HEK293 (cell line): ENCODE measurements around the gene RASGRP3.

Source experiments
- CTCF ChIA-PET: fragments of 350-600 bp; formaldehyde crosslinking; extraction: SDS; loops from one replicate; lab custom pipeline; 2021; ENCODE audit warnings: antibody characterized with exemption; lab: Yijun Ruan, JAX
- POLR2A ChIA-PET: fragments of 300-600 bp; formaldehyde crosslinking; extraction: SDS; loops from one replicate; lab custom pipeline; 2020; ENCODE audit warnings: antibody characterized with exemption, inconsistent platforms; lab: Yijun Ruan, JAX
- H3K27ac ChIP-seq: fragments of 200-500 bp; sonication (Bioruptor generic); 2 replicates; pipeline ENCODE4 v1.5.1; 2014; ENCODE audit warnings: low read depth, low read length, control low read depth, inconsistent platforms; ENCODE audit errors: extremely low read depth
- H3K36me3 ChIP-seq, 2 experiments: fragments of 200-500 bp in 1 of 2; sonication (Bioruptor generic) in 1 of 2; 1 replicate in 1 of 2; 2 replicates in 1 of 2; pipeline ENCODE4 v1.5.1; 2014 to 2017; ENCODE audit warnings: inconsistent platforms in 2 of 2, low read length in 2 of 2; ENCODE audit not compliant: control insufficient read depth in 2 of 2, insufficient read depth in 1 of 2
- H3K4me1 ChIP-seq: fragments of 200-500 bp; sonication (Bioruptor generic); 2 replicates; pipeline ENCODE4 v1.5.1; 2014; ENCODE audit warnings: mild to moderate bottlenecking, low read length, inconsistent platforms; ENCODE audit not compliant: control insufficient read depth, insufficient read depth
- H3K4me3 ChIP-seq: 2 replicates; pipeline ENCODE4 v1.5.1; 2011; ENCODE audit warnings: low read depth, mild to moderate bottlenecking, control low read depth, low read length, moderate library complexity
- H3K9me3 ChIP-seq: fragments of 200-500 bp; sonication (Bioruptor generic); 2 replicates; pipeline ENCODE4 v1.5.1; 2014; ENCODE audit warnings: low read depth, low read length, inconsistent platforms; ENCODE audit not compliant: control insufficient read depth, insufficient read depth
- EGR2 ChIP-seq: fragments of 450-650 bp; formaldehyde crosslinking; IDR thresholded peaks from 2 replicates; pipeline ENCODE4 v1.5.1; 2016; ENCODE audit warnings: low read depth, missing biosample characterization, missing genetic modification characterization
- GFI1B ChIP-seq: fragments of 450-650 bp; formaldehyde crosslinking; IDR thresholded peaks from 2 replicates; pipeline ENCODE4 v1.5.1; 2016; ENCODE audit warnings: missing biosample characterization, missing genetic modification characterization
- HOXA7 ChIP-seq: sonication (generic); formaldehyde crosslinking; IDR thresholded peaks from 2 replicates; pipeline ENCODE4 v1.8.1; 2022; ENCODE audit warnings: missing genetic modification reagents, borderline replicate concordance
- KLF16 ChIP-seq: fragments of 450-650 bp; formaldehyde crosslinking; IDR thresholded peaks from 2 replicates; pipeline ENCODE4 v1.5.1; 2017; ENCODE audit warnings: missing biosample characterization, missing genetic modification characterization
- ZBTB1 ChIP-seq: fragments of 450-650 bp; formaldehyde crosslinking; IDR thresholded peaks from 2 replicates; pipeline ENCODE4 v1.5.1; 2016; ENCODE audit warnings: missing biosample characterization, missing genetic modification characterization
- ZBTB20 ChIP-seq: fragments of 450-650 bp; formaldehyde crosslinking; IDR thresholded peaks from 2 replicates; pipeline ENCODE4 v1.5.1; 2016; ENCODE audit warnings: missing biosample characterization, missing genetic modification characterization
- ZEB2 ChIP-seq: fragments of 450-650 bp; formaldehyde crosslinking; IDR thresholded peaks from 2 replicates; pipeline ENCODE4 v1.5.1; 2016; ENCODE audit warnings: missing biosample characterization, missing genetic modification characterization
- ZNF133 ChIP-seq: fragments of 450-650 bp; formaldehyde crosslinking; IDR thresholded peaks from 2 replicates; pipeline ENCODE4 v1.5.1; 2016; ENCODE audit warnings: missing biosample characterization, missing genetic modification characterization
- ZNF202 ChIP-seq: fragments of 450-650 bp; formaldehyde crosslinking; IDR thresholded peaks from 2 replicates; pipeline ENCODE4 v1.5.1; 2016; ENCODE audit warnings: missing biosample characterization, missing genetic modification characterization, borderline replicate concordance
- ZNF211 ChIP-seq: fragments of 450-650 bp; formaldehyde crosslinking; IDR thresholded peaks from 2 replicates; pipeline ENCODE4 v1.5.1; 2016; ENCODE audit warnings: low read depth, missing biosample characterization, missing genetic modification characterization
- ZNF214 ChIP-seq: fragments of 450-650 bp; formaldehyde crosslinking; IDR thresholded peaks from 2 replicates; pipeline ENCODE4 v1.5.1; 2017; ENCODE audit warnings: missing biosample characterization, mild to moderate bottlenecking, missing genetic modification characterization, borderline replicate concordance
- ZNF416 ChIP-seq: fragments of 450-650 bp; formaldehyde crosslinking; IDR thresholded peaks from 2 replicates; pipeline ENCODE4 v1.5.1; 2016; ENCODE audit warnings: missing biosample characterization, missing genetic modification characterization
- ZNF423 ChIP-seq: fragments of 450-650 bp; formaldehyde crosslinking; IDR thresholded peaks from 2 replicates; pipeline ENCODE4 v1.5.1; 2016; ENCODE audit warnings: missing biosample characterization, missing genetic modification characterization
- ZNF544 ChIP-seq: fragments of 450-650 bp; formaldehyde crosslinking; IDR thresholded peaks from 2 replicates; pipeline ENCODE4 v1.5.0; 2017; ENCODE audit warnings: missing biosample characterization, missing genetic modification characterization
- ZNF624 ChIP-seq: fragments of 450-650 bp; formaldehyde crosslinking; IDR thresholded peaks from 2 replicates; pipeline ENCODE4 v1.5.1; 2017; ENCODE audit warnings: missing biosample characterization, missing genetic modification characterization
- ZNF629 ChIP-seq: fragments of 450-650 bp; formaldehyde crosslinking; IDR thresholded peaks from 2 replicates; pipeline ENCODE4 v1.5.1; 2017; ENCODE audit warnings: missing biosample characterization, missing genetic modification characterization
- ZNF701 ChIP-seq: fragments of 450-650 bp; formaldehyde crosslinking; IDR thresholded peaks from 2 replicates; pipeline ENCODE4 v1.5.1; 2016; ENCODE audit warnings: missing biosample characterization, missing genetic modification characterization
- TF ChIP-seq, protein P1 (sequence below): fragments of 450-650 bp; formaldehyde crosslinking; IDR thresholded peaks from 2 replicates; pipeline ENCODE4 v1.5.1; 2016; ENCODE audit warnings: missing biosample characterization, missing genetic modification characterization
- TF ChIP-seq, protein P2 (sequence below): fragments of 450-650 bp; formaldehyde crosslinking; IDR thresholded peaks from 2 replicates; pipeline ENCODE4 v1.5.1; 2016; ENCODE audit warnings: missing biosample characterization, missing genetic modification characterization
- TF ChIP-seq, protein P3 (sequence below): fragments of 450-650 bp; formaldehyde crosslinking; conservative IDR thresholded peaks from 2 replicates; pipeline ENCODE4 v1.5.1; 2016; ENCODE audit warnings: low read depth, missing biosample characterization, missing genetic modification characterization
- TF ChIP-seq, protein P4 (sequence below): sonication (generic); formaldehyde crosslinking; IDR thresholded peaks from 2 replicates; pipeline ENCODE4 v1.8.1; 2022; ENCODE audit warnings: mild to moderate bottlenecking, moderate library complexity, missing genetic modification reagents
- TF ChIP-seq, protein P5 (sequence below): fragments of 450-650 bp; formaldehyde crosslinking; IDR thresholded peaks from 2 replicates; pipeline ENCODE4 v1.5.1; 2017; ENCODE audit warnings: missing biosample characterization, missing genetic modification characterization

The RASGRP3 gene

DNA sequence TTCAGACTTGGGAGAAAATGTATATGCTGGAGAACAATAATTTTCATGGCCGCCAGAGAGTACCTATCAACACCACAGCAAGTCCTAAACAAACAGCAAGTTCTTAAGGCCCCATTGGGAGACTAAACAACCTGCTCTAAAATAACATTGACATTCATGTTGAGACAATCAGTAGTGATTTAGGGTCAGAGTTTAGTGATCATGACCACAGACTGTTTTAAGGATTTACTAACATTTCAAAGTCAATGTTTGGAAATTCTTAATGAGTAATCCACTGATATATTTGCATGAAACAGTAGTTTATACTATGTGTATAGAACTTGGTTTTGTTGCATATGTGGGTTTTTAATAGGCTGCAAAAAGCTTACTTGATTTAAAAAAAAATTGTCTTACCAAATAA lies 34.7 kb downstream of the RASGRP3 start:
- Histone ChIP-seq H3K4me1 (peaks cover 6% of the 10 kb centered on the region; the same call in 1 of the 2 replicates), H3K27ac (no peak overlapping the region), H3K9me3 (no peaks in the 10 kb centered on the region), H3K4me3 (no peak overlapping the region), H3K36me3 (no peaks in the 10 kb centered on the region)
- ChIA-PET POLR2A (no interaction called here), CTCF (no interaction called here)
- TF ChIP-seq ZEB2 (tag by site-specific recombination) (no peak), GFI1B (no peak), ZNF202 (tag by site-specific recombination) (no peak), ZNF624 (no peak)
- TF ChIP-seq, protein P1, sequence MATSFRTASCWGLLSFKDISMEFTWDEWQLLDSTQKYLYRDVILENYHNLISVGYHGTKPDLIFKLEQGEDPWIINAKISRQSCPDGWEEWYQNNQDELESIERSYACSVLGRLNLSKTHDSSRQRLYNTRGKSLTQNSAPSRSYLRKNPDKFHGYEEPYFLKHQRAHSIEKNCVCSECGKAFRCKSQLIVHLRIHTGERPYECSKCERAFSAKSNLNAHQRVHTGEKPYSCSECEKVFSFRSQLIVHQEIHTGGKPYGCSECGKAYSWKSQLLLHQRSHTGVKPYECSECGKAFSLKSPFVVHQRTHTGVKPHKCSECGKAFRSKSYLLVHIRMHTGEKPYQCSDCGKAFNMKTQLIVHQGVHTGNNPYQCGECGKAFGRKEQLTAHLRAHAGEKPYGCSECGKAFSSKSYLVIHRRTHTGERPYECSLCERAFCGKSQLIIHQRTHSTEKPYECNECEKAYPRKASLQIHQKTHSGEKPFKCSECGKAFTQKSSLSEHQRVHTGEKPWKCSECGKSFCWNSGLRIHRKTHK, result no peak
- TF ChIP-seq, all 188 proteins: peak for 0

DNA sequence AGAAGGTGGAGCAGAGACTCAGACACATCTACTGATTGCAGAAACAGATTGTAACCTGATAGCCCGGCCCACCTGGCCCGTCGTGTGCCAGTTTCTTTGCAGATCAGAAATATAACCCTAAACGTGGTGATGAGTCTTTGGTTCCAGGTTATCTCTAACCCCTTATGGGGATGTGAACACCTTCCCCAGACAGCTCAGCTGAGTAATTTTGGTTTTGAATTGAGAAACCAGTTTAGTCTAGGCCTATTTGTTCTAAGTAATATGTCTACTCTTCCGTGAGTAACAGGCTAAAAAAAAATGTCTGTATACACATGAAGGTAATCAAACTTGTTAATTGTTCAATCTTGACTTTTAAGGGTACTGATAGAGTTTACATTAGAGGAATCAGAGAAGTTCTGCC lies 35.7 kb downstream of the RASGRP3 start:
- Histone ChIP-seq H3K4me3 (no peak overlapping the region), H3K27ac (no peak overlapping the region), H3K36me3 (no peaks in the 10 kb centered on the region), H3K9me3 (no peaks in the 10 kb centered on the region), H3K4me1 (peaks cover 6% of the 10 kb centered on the region; the same call in 1 of the 2 replicates)
- ChIA-PET CTCF (no interaction called here), POLR2A (no interaction called here)
- TF ChIP-seq ZBTB1 (tag by site-specific recombination) (no peak), ZNF416 (tag by site-specific recombination) (no peak), ZNF423 (no peak), ZNF211 (tag by site-specific recombination) (no peak)
- TF ChIP-seq, protein P2, sequence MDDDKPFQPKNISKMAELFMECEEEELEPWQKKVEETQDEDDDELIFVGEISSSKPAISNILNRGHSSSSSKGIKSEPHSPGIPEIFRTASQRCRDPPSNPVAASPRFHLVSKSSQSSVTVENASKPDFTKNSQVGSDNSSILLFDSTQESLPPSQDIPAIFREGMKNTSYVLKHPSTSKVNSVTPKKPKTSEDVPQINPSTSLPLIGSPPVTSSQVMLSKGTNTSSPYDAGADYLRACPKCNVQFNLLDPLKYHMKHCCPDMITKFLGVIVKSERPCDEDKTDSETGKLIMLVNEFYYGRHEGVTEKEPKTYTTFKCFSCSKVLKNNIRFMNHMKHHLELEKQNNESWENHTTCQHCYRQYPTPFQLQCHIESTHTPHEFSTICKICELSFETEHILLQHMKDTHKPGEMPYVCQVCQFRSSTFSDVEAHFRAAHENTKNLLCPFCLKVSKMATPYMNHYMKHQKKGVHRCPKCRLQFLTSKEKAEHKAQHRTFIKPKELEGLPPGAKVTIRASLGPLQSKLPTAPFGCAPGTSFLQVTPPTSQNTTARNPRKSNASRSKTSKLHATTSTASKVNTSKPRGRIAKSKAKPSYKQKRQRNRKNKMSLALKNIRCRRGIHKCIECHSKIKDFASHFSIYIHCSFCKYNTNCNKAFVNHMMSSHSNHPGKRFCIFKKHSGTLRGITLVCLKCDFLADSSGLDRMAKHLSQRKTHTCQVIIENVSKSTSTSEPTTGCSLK, result no peak

DNA sequence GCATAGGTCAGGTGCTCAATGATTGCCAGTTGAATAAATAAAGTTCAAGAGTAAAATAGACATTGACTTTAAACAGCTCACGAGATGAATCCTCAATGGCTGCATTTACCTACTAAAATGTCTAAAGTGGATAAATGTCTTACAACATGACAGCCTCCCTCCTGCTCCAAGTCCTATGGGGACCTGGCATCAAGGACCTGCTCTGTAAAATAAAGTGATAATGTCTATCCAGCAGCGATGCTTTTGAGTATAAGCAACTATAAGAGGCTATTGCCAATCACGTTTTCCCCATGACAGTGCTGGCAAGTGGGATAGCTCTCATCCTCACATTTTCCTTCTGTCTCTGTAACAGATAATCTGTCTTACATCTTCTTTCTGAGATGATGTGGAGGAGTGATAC lies 37.0 kb downstream of the RASGRP3 start:
- H3K4me1 ChIP-seq, result peaks cover 6% of the 10 kb centered on the region; the same call in 1 of the 2 replicates
- CTCF ChIA-PET, result interaction anchor here (0.6 kb wide), 1 partner anchor 60 kb away, joined by 4 read pairs; no protein-coding TSS in a partner anchor
- H3K27ac ChIP-seq, result no peak overlapping the region
- TF ChIP-seq ZNF629, result no peak
- TF ChIP-seq, protein P3, sequence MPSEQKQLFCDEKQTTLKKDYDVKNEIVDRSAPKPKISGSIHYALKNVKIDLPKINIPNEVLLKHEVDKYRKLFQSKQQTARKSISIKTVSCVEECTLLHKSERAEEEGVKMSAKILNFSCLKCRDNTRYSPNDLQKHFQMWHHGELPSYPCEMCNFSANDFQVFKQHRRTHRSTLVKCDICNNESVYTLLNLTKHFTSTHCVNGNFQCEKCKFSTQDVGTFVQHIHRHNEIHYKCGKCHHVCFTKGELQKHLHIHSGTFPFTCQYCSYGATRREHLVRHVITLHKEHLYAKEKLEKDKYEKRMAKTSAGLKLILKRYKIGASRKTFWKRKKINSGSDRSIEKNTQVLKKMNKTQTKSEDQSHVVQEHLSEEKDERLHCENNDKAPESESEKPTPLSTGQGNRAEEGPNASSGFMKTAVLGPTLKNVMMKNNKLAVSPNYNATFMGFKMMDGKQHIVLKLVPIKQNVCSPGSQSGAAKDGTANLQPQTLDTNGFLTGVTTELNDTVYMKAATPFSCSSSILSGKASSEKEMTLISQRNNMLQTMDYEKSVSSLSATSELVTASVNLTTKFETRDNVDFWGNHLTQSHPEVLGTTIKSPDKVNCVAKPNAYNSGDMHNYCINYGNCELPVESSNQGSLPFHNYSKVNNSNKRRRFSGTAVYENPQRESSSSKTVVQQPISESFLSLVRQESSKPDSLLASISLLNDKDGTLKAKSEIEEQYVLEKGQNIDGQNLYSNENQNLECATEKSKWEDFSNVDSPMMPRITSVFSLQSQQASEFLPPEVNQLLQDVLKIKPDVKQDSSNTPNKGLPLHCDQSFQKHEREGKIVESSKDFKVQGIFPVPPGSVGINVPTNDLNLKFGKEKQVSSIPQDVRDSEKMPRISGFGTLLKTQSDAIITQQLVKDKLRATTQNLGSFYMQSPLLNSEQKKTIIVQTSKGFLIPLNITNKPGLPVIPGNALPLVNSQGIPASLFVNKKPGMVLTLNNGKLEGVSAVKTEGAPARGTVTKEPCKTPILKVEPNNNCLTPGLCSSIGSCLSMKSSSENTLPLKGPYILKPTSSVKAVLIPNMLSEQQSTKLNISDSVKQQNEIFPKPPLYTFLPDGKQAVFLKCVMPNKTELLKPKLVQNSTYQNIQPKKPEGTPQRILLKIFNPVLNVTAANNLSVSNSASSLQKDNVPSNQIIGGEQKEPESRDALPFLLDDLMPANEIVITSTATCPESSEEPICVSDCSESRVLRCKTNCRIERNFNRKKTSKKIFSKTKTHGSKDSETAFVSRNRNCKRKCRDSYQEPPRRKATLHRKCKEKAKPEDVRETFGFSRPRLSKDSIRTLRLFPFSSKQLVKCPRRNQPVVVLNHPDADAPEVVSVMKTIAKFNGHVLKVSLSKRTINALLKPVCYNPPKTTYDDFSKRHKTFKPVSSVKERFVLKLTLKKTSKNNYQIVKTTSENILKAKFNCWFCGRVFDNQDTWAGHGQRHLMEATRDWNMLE (tag by site-specific recombination), result no peak
- TF ChIP-seq ZNF701 (tag by site-specific recombination), result no peak
- no peak for TF ChIP-seq EGR2 (tag by site-specific recombination)
- TF ChIP-seq ZBTB20 (tag by site-specific recombination), result no peak
- TF ChIP-seq HOXA7 (CRISPR knock-in tag), result no peak
- no peak for TF ChIP-seq ZNF214
- TF ChIP-seq, protein P4, sequence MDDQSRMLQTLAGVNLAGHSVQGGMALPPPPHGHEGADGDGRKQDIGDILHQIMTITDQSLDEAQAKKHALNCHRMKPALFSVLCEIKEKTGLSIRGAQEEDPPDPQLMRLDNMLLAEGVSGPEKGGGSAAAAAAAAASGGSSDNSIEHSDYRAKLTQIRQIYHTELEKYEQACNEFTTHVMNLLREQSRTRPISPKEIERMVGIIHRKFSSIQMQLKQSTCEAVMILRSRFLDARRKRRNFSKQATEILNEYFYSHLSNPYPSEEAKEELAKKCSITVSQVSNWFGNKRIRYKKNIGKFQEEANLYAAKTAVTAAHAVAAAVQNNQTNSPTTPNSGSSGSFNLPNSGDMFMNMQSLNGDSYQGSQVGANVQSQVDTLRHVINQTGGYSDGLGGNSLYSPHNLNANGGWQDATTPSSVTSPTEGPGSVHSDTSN (CRISPR knock-in tag), result no peak
- no peak for TF ChIP-seq KLF16
- TF ChIP-seq, protein P5, sequence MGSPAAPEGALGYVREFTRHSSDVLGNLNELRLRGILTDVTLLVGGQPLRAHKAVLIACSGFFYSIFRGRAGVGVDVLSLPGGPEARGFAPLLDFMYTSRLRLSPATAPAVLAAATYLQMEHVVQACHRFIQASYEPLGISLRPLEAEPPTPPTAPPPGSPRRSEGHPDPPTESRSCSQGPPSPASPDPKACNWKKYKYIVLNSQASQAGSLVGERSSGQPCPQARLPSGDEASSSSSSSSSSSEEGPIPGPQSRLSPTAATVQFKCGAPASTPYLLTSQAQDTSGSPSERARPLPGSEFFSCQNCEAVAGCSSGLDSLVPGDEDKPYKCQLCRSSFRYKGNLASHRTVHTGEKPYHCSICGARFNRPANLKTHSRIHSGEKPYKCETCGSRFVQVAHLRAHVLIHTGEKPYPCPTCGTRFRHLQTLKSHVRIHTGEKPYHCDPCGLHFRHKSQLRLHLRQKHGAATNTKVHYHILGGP (tag by site-specific recombination), result no peak
- TF ChIP-seq ZNF133 (tag by site-specific recombination), result no peak
- no peak for TF ChIP-seq ZNF544
- H3K9me3 ChIP-seq, result no peaks in the 10 kb centered on the region
- POLR2A ChIA-PET, result no interaction called here
- no peaks in the 10 kb centered on the region for H3K36me3 ChIP-seq
- H3K4me3 ChIP-seq, result no peak overlapping the region
